Measurements from ENCODE around the gene RDH8.

- TF ChIP-seq, protein P1, sequence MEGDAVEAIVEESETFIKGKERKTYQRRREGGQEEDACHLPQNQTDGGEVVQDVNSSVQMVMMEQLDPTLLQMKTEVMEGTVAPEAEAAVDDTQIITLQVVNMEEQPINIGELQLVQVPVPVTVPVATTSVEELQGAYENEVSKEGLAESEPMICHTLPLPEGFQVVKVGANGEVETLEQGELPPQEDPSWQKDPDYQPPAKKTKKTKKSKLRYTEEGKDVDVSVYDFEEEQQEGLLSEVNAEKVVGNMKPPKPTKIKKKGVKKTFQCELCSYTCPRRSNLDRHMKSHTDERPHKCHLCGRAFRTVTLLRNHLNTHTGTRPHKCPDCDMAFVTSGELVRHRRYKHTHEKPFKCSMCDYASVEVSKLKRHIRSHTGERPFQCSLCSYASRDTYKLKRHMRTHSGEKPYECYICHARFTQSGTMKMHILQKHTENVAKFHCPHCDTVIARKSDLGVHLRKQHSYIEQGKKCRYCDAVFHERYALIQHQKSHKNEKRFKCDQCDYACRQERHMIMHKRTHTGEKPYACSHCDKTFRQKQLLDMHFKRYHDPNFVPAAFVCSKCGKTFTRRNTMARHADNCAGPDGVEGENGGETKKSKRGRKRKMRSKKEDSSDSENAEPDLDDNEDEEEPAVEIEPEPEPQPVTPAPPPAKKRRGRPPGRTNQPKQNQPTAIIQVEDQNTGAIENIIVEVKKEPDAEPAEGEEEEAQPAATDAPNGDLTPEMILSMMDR (optimal IDR thresholded peaks at IDR 0.05 in 1 of 3, IDR thresholded peaks at IDR 0.05 in 1 of 3, conservative IDR thresholded peaks at IDR 0.05 in 1 of 3; ENCODE audit: extremely low read depth in 1 of 3, insufficient read depth in 2 of 3, low read length in 3 of 3) = no peak
- no peak for TF ChIP-seq EZH2 (IDR thresholded peaks at IDR 0.05; ENCODE audit: low read length)
These were observed 5.5 kb downstream of the RDH8 start for GRCh38 chr19:10018786-10019185.

Data from keratinocyte (primary cell).